Stimulated activated CD4-positive, alpha-beta T cell treated with anti-CD3 and anti-CD28 coated beads, Interleukin-2, amount 100 ng/mL, for 24 hours (primary cell): ENCODE measurements around the gene PATZ1.
A peak's percentile ranks its signal among the peaks of the same experiment; 100 is the strongest.
"Not testable (repeated sequence)": the region's sequence is repeated elsewhere in the genome, so short reads cannot be mapped to it uniquely, and the experiment has no call there.

Experiments
- DNase-seq, 2 donors: peaks; one replicate each; pipeline ENCODE4 v3.0.0-alpha.2; 2020

Gene PATZ1

DNA sequence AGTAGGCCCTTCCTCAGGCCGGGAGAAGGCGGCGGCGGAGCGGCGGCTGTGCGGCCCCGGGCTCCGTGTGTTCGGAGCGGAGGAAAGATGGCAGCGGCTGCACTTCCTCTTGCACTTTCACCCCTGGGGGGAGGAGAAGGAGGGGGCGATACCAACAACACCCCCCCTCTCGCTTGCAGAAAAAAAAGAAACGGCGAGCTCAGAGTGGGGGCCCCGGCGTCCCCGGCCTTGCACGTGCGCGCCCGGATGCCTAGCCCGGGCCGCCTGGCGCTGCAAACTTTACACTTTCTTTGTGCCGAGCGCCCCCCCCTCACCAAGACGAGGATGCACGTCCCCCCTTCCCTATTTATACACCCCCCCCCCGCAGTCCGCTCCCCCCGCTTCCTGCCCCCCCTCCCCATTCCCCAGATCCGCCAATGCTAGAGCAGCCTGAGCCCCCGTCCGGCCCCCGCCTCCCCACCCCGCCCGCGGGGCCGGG lies at the start of gene PATZ1:
TSS of gene PATZ1 (minus strand) at position 92 of the 478 bp plus-strand sequence. CDS start 744 bp downstream, outside the sequence.
- DNase-seq, result peak; percentile 73 to 78

GRCh38 chr22:31394326-31394725 lies 48.2 kb upstream of the PATZ1 start:
- no peak for DNase-seq

DNA sequence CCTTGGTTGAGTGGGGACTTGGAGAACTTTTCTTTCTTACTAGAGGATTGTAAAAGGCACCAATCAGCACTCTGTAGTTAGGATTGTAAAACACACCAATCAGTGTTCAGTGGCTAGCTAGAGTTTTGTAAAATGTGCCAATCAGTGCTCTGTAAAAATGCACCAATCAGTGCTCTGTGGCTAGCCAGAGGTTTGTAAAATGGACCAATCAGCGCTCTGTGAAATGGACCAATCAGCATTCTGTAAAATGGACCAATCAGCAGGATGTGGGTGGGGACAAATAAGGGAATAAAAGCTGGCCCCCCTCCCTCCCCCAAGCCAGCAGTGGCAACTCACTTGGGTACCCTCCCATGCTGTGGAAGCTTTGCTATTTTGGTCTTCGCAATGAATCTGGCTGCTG lies 47.7 kb upstream of the PATZ1 start:
- no peak for DNase-seq

DNA sequence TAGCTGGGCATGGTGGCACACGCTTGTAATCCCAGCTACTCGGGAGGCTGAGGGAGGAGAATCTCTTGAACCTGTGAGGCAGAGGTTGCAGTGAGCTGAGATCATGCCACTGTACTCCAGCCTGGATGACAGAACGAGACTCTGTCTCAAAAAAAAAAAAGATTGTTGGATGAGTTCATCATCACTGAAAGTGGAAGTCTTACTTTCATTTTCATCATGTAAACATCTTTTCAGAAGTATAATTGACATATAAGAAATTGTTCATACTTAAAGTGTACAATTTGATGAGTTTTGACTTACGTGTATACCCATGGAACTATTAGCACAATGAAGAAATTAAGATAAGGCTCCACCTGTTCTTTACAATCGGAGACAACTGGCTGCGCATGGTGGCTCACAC lies 32.5 kb upstream of the PATZ1 start:
- DNase-seq, result not testable (repeated sequence)

GRCh38 chr22:31378123-31378522 lies 32.0 kb upstream of the PATZ1 start:
- no peak for DNase-seq

GRCh38 chr22:31377612-31378011 lies 31.5 kb upstream of the PATZ1 start:
- no peak for DNase-seq

- DNase-seq, result no peak
Observed at GRCh38 chr22:31367426-31367825, 21.3 kb upstream of the PATZ1 start.

GRCh38 chr22:31363885-31364465 lies 17.8 kb upstream of the PATZ1 start:
- no peak for DNase-seq

GRCh38 chr22:31361743-31362142 lies 15.6 kb upstream of the PATZ1 start:
- DNase-seq, result no peak

GRCh38 chr22:31360029-31360428 lies 13.9 kb upstream of the PATZ1 start:
- no peak for DNase-seq

- no peak for DNase-seq
Observed at GRCh38 chr22:31354515-31354914, 8.4 kb upstream of the PATZ1 start.

DNA sequence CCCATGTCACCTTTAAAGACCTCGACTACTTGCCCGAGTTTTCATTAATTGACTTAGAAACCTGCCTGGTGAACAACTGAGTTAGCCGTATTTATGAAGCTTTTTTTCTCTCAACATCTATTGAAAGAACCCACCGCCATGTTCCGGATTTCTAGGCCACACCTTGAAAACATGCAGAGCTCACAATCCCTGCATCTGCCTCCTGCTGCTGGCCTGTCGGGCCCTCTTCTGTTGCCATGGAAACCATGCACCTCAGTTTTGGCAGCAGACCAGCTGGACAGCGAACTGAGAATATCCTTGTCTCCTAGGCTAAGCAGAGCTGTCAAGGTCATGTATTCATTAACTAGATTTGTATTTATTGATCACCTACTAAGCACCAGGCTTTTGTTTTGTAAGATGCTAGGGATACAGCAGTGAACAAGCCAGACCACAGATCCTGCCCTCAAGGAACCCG lies 4.3 kb upstream of the PATZ1 start:
- DNase-seq, result no peak

DNA sequence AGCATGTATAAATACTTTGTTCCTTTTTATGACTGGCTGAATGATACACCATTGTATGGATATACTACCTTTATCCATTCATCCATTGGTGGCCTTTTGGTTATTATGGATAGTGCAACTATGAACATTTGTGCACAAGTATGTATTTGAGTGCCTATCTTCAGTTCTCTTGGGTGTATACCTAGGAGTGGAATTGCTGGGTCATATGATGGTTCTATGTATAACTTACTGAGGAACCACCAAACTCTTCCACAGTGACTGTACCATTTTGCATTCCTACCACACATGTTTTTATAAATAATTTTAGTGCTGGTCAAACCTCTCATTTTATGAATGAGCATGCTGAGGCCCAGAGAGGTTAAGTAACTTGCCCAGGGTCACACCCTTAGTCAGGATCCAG lies 3.8 kb upstream of the PATZ1 start:
- DNase-seq, result no peak

DNA sequence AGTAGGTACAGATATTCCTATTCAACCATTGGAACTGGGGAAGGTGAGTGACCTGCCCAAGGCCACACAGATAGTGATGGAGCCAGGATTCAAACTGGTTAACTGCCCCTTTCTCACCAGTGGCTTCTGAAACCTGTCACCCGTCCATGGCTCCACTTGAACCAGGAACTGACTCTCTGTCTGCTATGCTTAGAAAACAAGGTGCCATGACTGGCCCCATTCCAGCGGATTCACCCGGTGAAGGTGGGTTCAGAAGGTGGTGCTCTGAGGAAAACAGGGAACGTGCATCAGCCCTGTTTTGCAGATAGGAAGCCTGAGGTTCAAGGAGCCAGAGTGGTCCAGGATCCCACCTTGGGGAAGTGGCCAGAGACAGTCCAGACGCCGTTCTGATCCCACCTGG lies 2.6 kb upstream of the PATZ1 start:
- no peak for DNase-seq

- not testable (repeated sequence) for DNase-seq
Observed at GRCh38 chr22:31348009-31348337, 1.8 kb upstream of the PATZ1 start.

DNA sequence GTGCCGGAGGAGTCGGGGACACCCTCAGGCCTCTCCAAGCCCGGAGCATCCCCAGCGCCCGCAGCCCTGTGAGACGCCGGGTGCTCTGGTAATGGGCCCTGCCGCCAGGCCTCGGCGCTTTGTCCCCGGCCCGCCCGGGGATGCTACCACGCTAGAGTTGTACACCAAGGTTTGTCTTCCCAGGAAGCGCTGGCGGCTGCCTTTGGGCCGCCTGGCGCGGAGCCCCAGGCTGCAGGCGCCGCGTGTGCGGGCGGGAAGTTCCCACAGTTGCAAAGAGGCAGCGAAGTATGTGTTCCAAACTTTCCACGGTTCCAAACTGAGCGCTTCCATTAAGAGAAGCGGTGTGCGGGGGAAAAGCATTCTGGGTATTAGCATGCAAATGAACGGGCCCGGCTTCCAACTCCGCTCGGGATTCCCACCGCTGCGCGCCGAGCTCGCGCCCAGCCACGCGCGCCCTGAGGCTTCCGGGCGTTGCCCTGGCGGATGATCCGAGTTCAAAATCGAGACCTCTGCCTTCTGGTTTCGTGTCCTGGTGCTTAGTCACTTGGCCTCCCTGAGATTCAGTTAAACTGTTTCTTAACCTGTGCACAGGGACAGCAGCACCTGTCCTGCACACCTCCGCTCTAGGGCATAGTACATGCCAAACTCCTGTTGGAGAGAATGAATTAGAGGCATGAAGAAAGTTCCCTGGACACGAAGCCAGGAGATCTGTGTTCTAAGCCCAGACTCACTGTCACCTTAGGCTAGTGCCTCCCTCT lies 1.3 kb upstream of the PATZ1 start:
- peak; percentile 73 to 78 for DNase-seq

DNA sequence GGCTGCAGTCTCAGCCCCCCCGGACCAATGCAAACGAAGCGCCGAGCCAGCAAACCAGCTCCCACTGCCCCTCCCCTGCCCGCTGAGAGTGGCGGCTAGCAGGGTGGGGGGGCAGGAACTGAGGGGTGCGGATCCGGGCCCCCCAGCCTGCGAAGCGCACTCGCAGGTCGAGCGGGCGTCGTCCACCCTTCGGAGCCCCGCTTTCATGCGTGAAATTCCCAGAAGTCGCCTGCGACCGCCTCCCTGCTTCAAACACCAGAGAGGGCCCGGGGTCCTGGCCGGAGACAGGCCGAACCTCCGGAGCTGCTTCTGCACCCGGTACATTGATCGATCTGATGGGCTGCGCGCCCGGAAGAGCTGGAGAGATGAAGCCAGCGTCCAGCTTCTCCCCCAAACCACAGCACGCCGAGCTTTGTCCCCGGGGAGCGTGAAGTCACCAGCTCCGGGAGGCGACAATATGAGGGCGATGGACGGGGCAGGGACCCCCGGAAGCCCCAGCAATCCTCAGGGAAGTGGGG lies 646 bp upstream of the PATZ1 start:
- DNase-seq, result peak; percentile 44 to 67

- peak; percentile 86 to 89 for DNase-seq
Observed at GRCh38 chr22:31345331-31346254, 553 bp downstream of the PATZ1 start.

GRCh38 chr22:31344578-31345330 lies 1.4 kb downstream of the PATZ1 start:
- peak; percentile 35 to 47 for DNase-seq

DNA sequence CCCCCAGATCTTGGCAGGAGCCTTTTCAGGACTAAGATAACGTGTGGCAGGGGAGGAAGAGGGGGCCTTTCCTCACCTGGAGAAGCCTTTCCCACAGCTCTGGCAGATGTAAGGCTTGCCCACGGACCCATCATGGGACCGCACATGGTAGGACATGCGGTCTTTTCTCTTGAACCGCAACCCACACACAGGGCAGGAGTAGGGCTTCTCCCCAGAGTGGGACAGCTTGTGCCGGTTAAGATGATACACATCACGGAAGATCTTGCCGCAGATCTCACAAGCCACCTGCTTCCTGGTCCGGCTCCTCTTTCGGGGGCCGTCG lies 1.9 kb downstream of the PATZ1 start:
- no peak for DNase-seq

DNA sequence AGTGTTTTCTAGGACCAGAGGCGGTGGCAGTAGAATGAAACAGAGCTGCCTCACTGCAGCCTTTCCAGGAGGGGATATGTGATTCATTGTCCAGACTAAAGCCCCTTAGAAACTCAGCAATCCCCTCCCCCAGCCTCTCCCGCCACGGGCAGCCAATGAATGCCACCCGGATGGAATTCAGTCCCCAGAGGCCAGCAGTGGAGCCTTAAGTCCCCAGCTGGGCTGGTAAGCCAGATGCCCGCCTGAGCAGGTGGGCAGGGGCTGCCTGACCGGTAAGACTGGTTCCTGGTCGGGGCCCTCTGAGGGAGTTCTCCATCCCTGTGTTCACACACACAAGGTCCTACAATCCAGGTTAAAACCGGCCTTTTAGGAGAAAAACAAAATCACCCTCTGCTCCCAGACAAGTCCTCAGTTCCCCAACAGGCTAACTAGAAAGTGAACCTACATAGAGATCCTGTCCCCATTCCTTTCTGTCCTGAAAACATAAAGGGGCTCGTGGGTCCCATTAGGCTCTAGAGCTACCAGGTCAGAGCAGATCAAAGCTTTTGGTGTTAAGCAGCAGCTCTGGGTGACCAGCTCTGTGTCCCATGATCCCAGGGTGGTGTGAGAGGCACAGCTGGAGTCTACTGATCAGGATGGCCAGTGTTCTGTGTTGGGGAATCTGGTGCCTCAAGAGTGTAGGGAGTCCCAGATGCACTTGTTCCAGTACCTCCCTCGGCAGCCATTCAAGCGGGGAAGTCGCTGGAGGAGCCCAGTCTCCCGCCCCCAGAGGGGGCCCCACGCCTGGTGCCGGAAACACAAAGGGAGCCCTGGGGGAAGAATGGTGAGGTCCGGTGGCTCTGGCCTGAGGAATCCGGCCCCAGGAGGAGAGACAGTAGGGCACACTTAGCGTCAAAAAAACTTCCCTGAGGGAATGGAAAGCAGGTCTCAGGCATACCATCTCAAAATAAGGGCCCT lies 2.6 kb downstream of the PATZ1 start:
- peak; percentile 36 to 57 for DNase-seq
